IPS-20b (cell line): Measurements from ENCODE around the gene ADK.
A peak's percentile ranks its signal among the peaks of the same experiment; 100 is the strongest.

ENCODE experiments used
- H3K27ac ChIP-seq: one replicate; pipeline ENCODE4 v1.5.1; 2013; ENCODE audit warnings: low read length
- H3K27me3 ChIP-seq: 2 replicates; pipeline ENCODE4 v1.6.1; 2013; ENCODE audit warnings: mild to moderate bottlenecking, low read length, inconsistent platforms; ENCODE audit not compliant: insufficient read depth
- H3K36me3 ChIP-seq: 2 replicates; pipeline ENCODE4 v1.6.1; 2013; ENCODE audit warnings: low read depth, mild to moderate bottlenecking, inconsistent platforms, low read length, moderate library complexity; ENCODE audit not compliant: insufficient read depth
- H3K4me1 ChIP-seq: 2 replicates; pipeline ENCODE4 v1.6.1; 2013; ENCODE audit warnings: mild to moderate bottlenecking, control low read depth, inconsistent platforms, low read length, moderate library complexity; ENCODE audit not compliant: insufficient read depth
- H3K4me3 ChIP-seq: 2 replicates; pipeline ENCODE4 v1.5.1; 2013; ENCODE audit warnings: mild to moderate bottlenecking, low read length, inconsistent platforms
- H3K9ac ChIP-seq: 2 replicates; pipeline ENCODE4 v1.6.1; 2013; ENCODE audit warnings: low read depth, mild to moderate bottlenecking, inconsistent platforms, low read length, moderate library complexity
- H3K9me3 ChIP-seq: 2 replicates; pipeline ENCODE4 v1.6.1; 2013; ENCODE audit warnings: mild to moderate bottlenecking, low read depth, low read length, inconsistent platforms; ENCODE audit not compliant: insufficient read depth

ADK gene

GRCh38 chr10:74418285-74418872, 267.4 kb downstream of the ADK start:
- H3K9ac ChIP-seq = peak overlapping the region; percentile 54; the same call in 1 of the 2 replicates
- H3K27me3 ChIP-seq = no peaks in the 10 kb centered on the region
- peak overlapping the region; percentile 39; the same call in 1 of the 2 replicates for H3K4me3 ChIP-seq
- no peaks in the 10 kb centered on the region for H3K36me3 ChIP-seq
- peaks cover 46% of the 10 kb centered on the region for H3K4me1 ChIP-seq
- H3K9me3 ChIP-seq = peaks cover 2% of the 10 kb centered on the region; the same call in 1 of the 2 replicates
- peak overlapping the region; percentile 87 for H3K27ac ChIP-seq

GRCh38 chr10:74419491-74419951, 268.5 kb downstream of the ADK start:
- Histone ChIP-seq H3K9me3 (peaks cover 6% of the 10 kb centered on the region; the same call in 1 of the 2 replicates), H3K27ac (no peak overlapping the region), H3K4me3 (no peak overlapping the region), H3K27me3 (no peaks in the 10 kb centered on the region), H3K36me3 (no peaks in the 10 kb centered on the region), H3K4me1 (peaks cover 46% of the 10 kb centered on the region), H3K9ac (no peak overlapping the region)

GRCh38 chr10:74419958-74420375, 268.9 kb downstream of the ADK start:
- Histone ChIP-seq H3K36me3 (no peaks in the 10 kb centered on the region), H3K4me3 (no peak overlapping the region), H3K27me3 (no peaks in the 10 kb centered on the region), H3K9ac (no peak overlapping the region), H3K4me1 (peaks cover 45% of the 10 kb centered on the region), H3K27ac (no peak overlapping the region), H3K9me3 (peaks cover 8% of the 10 kb centered on the region; the same call in 1 of the 2 replicates)

- Histone ChIP-seq H3K9ac (no peak overlapping the region), H3K27me3 (no peaks in the 10 kb centered on the region), H3K9me3 (peaks cover 8% of the 10 kb centered on the region; the same call in 1 of the 2 replicates), H3K4me3 (no peak overlapping the region; the same call in 1 of the 2 replicates), H3K36me3 (no peaks in the 10 kb centered on the region), H3K27ac (no peak overlapping the region), H3K4me1 (peaks cover 24% of the 10 kb centered on the region)
Measured at GRCh38 chr10:74424565-74424964, 273.5 kb downstream of the ADK start.

GRCh38 chr10:74425456-74426001, 274.5 kb downstream of the ADK start:
- Histone ChIP-seq H3K27ac (no peak overlapping the region), H3K4me3 (no peak overlapping the region), H3K27me3 (no peaks in the 10 kb centered on the region), H3K4me1 (peaks cover 15% of the 10 kb centered on the region), H3K9me3 (peaks cover 8% of the 10 kb centered on the region; the same call in 1 of the 2 replicates), H3K36me3 (no peaks in the 10 kb centered on the region), H3K9ac (no peak overlapping the region)

GRCh38 chr10:74431816-74432215, 280.8 kb downstream of the ADK start:
- Histone ChIP-seq H3K27me3 (no peaks in the 10 kb centered on the region), H3K4me3 (no peak overlapping the region), H3K9ac (no peak overlapping the region), H3K27ac (no peak overlapping the region), H3K36me3 (no peaks in the 10 kb centered on the region), H3K4me1 (peaks cover 3% of the 10 kb centered on the region; the same call in 1 of the 2 replicates), H3K9me3 (no peaks in the 10 kb centered on the region)

- H3K27ac ChIP-seq = no peak overlapping the region
- H3K27me3 ChIP-seq = no peaks in the 10 kb centered on the region
- H3K9ac ChIP-seq = no peak overlapping the region
Measured at GRCh38 chr10:74432841-74433594, 282.0 kb downstream of the ADK start.

GRCh38 chr10:74433595-74433956, 282.6 kb downstream of the ADK start:
- Histone ChIP-seq H3K9me3 (no peaks in the 10 kb centered on the region), H3K9ac (no peak overlapping the region), H3K4me3 (no peak overlapping the region), H3K4me1 (peaks cover 11% of the 10 kb centered on the region), H3K36me3 (no peaks in the 10 kb centered on the region), H3K27ac (no peak overlapping the region), H3K27me3 (no peaks in the 10 kb centered on the region)

More at GRCh38 chr10:74432841-74433594, 282.0 kb downstream of the ADK start:
- Histone ChIP-seq H3K4me1 (peaks cover 11% of the 10 kb centered on the region), H3K9me3 (no peaks in the 10 kb centered on the region), H3K4me3 (no peak overlapping the region), H3K36me3 (no peaks in the 10 kb centered on the region)

GRCh38 chr10:74433993-74434392, 283.0 kb downstream of the ADK start:
- Histone ChIP-seq H3K27ac (no peak overlapping the region), H3K27me3 (no peaks in the 10 kb centered on the region), H3K4me3 (no peak overlapping the region), H3K36me3 (no peaks in the 10 kb centered on the region), H3K9me3 (no peaks in the 10 kb centered on the region), H3K4me1 (peaks cover 14% of the 10 kb centered on the region), H3K9ac (no peak overlapping the region)

- Histone ChIP-seq H3K9ac (no peak overlapping the region), H3K4me1 (peaks cover 16% of the 10 kb centered on the region), H3K4me3 (no peak overlapping the region), H3K27ac (no peak overlapping the region), H3K27me3 (no peaks in the 10 kb centered on the region), H3K36me3 (no peaks in the 10 kb centered on the region), H3K9me3 (no peaks in the 10 kb centered on the region)
Measured at GRCh38 chr10:74434547-74434946, 283.5 kb downstream of the ADK start.

- no peak overlapping the region for H3K27ac ChIP-seq
- no peak overlapping the region for H3K4me3 ChIP-seq
- no peaks in the 10 kb centered on the region for H3K36me3 ChIP-seq
- H3K4me1 ChIP-seq = peaks cover 16% of the 10 kb centered on the region
- H3K27me3 ChIP-seq = no peaks in the 10 kb centered on the region
- H3K9me3 ChIP-seq = no peaks in the 10 kb centered on the region
- H3K9ac ChIP-seq = no peak overlapping the region
Measured at GRCh38 chr10:74436523-74437170, 285.6 kb downstream of the ADK start.
